ENCODE data around the gene MIAT.

Gene MIAT

DNA sequence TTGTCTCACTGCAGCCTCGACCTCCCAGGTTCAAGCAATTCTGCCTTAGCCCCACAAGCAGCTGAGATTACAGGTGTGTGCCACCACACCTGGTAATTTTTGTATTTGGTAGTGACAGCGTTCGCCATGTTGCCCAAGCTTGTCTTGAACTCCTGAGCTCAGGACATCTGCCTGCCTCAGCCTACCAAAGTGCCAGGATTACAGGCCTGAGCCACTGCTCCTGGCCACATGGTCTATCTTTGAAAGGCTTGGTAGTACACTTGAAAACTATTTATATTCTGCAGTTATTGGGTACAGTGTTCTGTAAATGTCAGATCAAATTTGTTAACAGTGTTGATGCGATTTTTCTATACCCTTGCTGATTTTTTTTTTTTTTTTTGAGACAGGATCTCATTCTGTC lies 26.1 kb upstream of the MIAT start:
- TF ChIP-seq, protein P1, sequence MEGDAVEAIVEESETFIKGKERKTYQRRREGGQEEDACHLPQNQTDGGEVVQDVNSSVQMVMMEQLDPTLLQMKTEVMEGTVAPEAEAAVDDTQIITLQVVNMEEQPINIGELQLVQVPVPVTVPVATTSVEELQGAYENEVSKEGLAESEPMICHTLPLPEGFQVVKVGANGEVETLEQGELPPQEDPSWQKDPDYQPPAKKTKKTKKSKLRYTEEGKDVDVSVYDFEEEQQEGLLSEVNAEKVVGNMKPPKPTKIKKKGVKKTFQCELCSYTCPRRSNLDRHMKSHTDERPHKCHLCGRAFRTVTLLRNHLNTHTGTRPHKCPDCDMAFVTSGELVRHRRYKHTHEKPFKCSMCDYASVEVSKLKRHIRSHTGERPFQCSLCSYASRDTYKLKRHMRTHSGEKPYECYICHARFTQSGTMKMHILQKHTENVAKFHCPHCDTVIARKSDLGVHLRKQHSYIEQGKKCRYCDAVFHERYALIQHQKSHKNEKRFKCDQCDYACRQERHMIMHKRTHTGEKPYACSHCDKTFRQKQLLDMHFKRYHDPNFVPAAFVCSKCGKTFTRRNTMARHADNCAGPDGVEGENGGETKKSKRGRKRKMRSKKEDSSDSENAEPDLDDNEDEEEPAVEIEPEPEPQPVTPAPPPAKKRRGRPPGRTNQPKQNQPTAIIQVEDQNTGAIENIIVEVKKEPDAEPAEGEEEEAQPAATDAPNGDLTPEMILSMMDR (IDR thresholded peaks at IDR 0.05; ENCODE audit: borderline replicate concordance, control extremely low read depth, extremely low read depth, insufficient read depth, missing control alignments) = no peak
- no peak for DNase-seq (ENCODE audit: low spot score)
- in situ Hi-C loops (cut with MboI; ENCODE audit: low sequenced_read_pairs, unreplicated experiment) = no loop called here

DNA sequence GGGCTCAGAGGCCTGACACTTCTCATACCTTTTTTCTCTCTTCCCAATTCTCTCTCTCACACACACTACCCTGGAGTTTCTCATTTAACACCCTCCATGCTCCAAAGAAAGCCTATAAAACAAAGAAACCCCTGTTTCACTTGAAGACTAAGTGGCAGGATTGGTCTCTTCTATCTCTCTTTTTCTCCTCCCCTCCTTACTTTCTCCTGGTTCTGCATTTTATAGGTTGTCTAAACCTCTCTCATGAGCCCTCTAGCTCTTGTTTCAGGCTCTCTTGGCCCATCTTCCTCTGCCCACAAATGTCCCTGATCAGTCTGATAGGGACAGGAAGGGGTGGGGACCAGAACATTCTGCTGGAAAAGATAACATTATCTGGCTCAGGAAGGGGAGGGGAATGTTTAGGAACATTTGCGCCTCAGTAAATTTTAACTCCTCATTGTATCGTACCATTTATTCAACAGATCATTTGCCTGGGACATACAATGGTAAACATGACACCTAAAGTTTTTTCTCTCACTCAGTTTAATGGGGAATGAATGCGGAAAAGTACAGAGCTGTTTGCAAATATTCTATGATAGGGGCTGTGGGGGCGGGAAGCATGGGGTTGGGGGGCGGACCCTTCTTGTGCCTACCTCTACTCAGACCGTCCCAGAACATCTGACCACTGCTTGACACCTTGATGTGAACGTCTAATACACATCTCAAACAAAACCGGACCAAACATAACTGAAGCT lies 24.8 kb upstream of the MIAT start:
- in situ Hi-C loops (cut with MboI; ENCODE audit: low sequenced_read_pairs, unreplicated experiment) = no loop called here
- no peak for DNase-seq (ENCODE audit: low spot score)
- TF ChIP-seq, protein P1 (IDR thresholded peaks at IDR 0.05; ENCODE audit: borderline replicate concordance, control extremely low read depth, extremely low read depth, insufficient read depth, missing control alignments) = no peak

DNA sequence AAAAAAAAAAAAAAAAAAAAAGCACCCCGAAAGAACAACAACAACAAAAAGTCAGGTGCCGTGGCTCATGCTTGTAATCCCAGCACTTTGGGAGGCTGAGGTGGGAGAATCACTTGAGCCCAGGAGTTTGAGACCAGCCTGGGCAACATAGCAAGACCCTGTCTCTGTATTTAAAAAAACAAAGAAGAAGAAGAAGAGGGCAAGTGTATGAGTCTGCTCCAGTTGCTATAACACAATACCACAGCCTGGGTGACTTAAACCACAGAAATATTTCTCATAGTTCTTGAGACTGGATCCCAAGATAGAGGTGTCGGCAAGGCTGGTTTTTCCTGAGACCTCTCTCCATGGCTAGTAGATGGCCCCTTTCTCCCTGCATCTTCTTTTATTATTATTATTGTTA lies 23.2 kb upstream of the MIAT start:
- DNase-seq (ENCODE audit: low spot score) = no peak
- TF ChIP-seq, protein P1 (IDR thresholded peaks at IDR 0.05; ENCODE audit: borderline replicate concordance, control extremely low read depth, extremely low read depth, insufficient read depth, missing control alignments) = no peak
- in situ Hi-C loops (cut with MboI; ENCODE audit: low sequenced_read_pairs, unreplicated experiment) = no loop called here

DNA sequence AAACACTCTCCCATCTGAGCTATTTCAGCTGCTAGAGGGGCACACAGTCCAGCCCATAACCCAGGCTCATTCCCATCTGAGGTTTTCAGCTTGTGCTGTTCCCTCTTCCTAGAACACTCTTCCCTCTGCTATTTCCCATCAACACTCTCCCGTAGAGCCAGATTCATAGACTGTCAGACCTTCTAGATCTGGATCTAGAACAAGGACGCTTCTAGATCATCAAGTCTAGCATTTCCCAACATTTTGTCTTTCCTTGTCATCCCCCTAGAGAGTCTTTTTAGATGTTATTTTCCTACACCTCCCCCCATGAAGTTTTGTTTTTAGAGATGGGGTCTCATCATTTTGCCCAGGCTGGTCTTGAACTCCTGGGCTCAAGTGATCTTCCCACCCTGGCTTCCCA lies 22.3 kb upstream of the MIAT start:
- TF ChIP-seq, protein P1 (IDR thresholded peaks at IDR 0.05; ENCODE audit: borderline replicate concordance, control extremely low read depth, extremely low read depth, insufficient read depth, missing control alignments) = no peak
- in situ Hi-C loops (cut with MboI; ENCODE audit: low sequenced_read_pairs, unreplicated experiment) = no loop called here
- DNase-seq (ENCODE audit: low spot score) = no peak

DNA sequence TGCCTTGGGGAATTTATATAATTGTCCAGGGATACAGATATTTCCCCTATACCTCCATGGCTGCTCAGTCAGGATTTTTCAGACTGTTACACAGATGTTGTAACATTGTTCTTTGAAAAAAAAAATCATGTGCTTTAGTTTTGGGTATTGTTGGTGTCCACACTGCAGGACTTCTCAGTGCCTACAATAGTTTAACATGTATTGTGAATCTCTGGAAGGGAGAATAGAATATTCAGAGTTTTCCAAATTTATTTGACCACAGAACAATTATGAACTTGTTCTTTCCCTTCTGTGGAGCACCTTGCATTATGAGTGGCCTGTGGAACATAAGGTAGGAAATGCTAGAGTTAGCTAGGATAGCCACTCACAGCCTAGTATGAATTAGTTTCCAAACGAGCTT lies 21.1 kb upstream of the MIAT start:
- TF ChIP-seq, protein P1 (IDR thresholded peaks at IDR 0.05; ENCODE audit: borderline replicate concordance, control extremely low read depth, extremely low read depth, insufficient read depth, missing control alignments) = no peak
- DNase-seq (ENCODE audit: low spot score) = no peak
- in situ Hi-C loops (cut with MboI; ENCODE audit: low sequenced_read_pairs, unreplicated experiment) = no loop called here

DNA sequence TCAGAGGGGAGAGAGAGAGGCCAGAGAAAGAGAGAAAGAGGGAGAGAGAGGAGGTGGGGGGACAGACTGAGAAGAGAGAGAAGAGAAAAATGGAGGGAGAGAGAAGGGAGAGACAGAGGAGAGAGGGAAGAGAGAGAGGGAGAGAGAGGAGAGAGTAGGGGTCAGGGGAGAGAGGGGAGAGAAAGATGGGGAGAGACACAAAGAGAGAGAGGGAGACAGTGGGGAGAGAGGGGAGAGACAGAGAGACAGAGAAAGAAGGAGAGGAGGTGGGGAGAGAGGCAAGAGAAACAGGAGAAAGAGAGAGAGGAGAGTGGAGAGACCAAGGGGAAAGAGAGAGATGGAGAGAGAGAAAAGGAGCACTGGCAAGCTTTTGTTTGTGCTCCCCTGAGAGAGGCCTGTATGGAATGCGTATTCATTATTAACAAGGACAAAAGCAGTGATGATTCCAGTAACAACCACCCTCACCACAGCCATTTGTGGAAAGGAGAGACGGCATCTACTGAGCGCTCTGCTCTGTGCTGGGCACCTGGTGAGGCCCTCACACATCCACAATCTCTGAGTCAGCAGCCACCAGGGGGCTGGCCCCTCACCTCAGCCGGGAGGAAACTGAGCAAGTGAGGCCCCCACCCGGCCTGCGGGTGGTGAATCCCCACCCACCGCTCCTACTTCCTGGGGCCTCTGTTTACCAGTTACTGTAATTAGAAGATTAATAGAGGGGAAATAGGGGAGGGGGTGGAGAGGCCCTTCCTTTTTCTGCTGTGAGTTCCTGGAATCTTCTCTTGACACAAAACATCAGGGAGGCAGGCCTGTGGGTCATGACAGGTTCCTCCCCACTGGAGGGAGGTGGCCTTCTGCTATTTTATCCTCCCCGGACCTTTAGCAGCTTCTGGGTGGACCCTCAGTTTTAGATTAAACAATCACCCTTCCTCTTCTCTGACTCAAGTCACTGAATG lies 14.6 kb upstream of the MIAT start:
- DNase-seq (ENCODE audit: low spot score) = peak; percentile 67
- TF ChIP-seq, protein P1 (IDR thresholded peaks at IDR 0.05; ENCODE audit: borderline replicate concordance, control extremely low read depth, extremely low read depth, insufficient read depth, missing control alignments) = peak; percentile 9
- in situ Hi-C loops (cut with MboI; ENCODE audit: low sequenced_read_pairs, unreplicated experiment) = no loop called here

All from GM13976 (cell line).